Sciatic nerve (tissue), 2 donors: Measurements from ENCODE around the gene LAMTOR4. TPM values are rescaled to one million over a fixed set of nuclear protein-coding genes. Genes with fewer than 3 reads are reported as not detected.
"Not testable (repeated sequence)": the region's sequence is repeated elsewhere in the genome, so short reads cannot be mapped to it uniquely, and the experiment has no call there.

ENCODE experiments used
- ATAC-seq: fragments of 200-7000 bp; cut with Tn5 transposase; one replicate; pipeline ENCODE4 v1.9.1; 2020; ENCODE audit warnings: mild to moderate bottlenecking, moderate library complexity
- DNase-seq: peaks from one replicate; pipeline ENCODE4 v3.0.0-alpha.2; 2020; ENCODE audit warnings: low spot score
- intact Hi-C: fragments of 100-400 bp; cut with DNase I; formaldehyde crosslinking; loops from one replicate; pipeline ENCODE4 v1.14.2; 2022
- total RNA-seq: library from RNA; stranded (reverse); fragmentation: NEBNext Ultra II Directional; extraction: Animal tissue kit (Norgen Biotek cat#: 25700); gene quantifications from one replicate; pipeline ENCODE4 v1.2.1, GENCODE V29; 2021
- donor health status: DM: no; HTN: no; CAD: no.
- donor health status: DM: no; HTN: no; CAD: no.

The LAMTOR4 gene
- total RNA-seq, 1 donor from 2014 or later: 114 TPM

DNA sequence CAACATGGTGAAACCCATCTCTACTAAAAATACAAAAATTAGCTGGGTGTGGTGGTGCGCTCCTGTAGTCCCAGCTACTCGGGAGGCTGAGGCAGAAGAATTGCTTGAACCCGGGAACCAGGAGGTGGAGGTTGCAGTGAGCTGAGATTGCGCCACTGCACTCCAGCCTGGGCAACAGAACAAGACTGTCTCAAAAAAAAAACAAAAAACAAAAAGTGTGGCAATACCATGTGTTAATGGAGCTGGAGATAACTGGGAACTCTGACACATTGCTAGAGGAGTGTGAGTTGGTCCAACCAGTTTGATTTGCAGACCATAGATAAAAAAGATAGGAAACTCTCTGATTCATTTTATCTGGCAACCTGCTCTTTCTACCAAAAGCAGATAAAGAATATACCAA lies 2.4 kb upstream of the LAMTOR4 start:
- DNase-seq, intact Hi-C loops, ATAC-seq: not testable (repeated sequence)

DNA sequence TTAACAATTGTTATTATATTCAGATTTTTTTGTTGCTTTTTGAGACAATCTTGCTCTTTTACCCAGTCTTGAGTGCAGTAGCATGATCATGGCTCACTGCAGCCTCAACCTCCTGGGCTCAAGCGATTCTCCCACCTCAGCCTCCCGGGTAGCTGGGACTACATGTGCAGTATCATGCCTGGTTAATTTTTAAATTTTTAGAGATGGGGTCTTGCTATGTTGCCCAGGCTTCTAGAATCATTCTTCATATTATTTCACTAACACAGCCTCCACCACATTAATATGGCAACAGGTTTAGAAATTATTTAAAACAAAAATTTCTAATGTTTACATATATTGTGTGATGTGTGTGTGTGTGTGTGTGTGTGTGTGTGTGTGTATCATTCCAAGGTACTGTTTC lies 1.4 kb upstream of the LAMTOR4 start:
- ATAC-seq: no peak
- intact Hi-C loops: no loop called here
- DNase-seq: no peak

DNA sequence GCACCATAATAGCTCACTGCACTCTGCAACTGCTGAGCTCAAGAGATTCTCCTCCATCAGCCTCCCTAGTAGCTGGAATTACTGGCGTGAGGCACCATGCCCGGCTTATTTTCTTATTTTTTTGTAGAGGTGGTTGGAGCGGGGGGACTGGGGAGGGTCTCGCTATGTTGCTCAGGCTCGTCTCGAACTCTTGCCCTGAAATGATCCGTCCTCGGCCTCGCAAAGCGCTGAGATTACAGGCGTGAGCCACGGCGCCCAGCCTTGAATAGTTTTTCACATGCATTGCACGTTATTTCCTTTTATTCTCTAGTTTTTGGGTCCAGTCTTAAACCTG lies 526 bp upstream of the LAMTOR4 start:
- no peak for DNase-seq
- no peak for ATAC-seq
- intact Hi-C loops: no loop called here

DNA sequence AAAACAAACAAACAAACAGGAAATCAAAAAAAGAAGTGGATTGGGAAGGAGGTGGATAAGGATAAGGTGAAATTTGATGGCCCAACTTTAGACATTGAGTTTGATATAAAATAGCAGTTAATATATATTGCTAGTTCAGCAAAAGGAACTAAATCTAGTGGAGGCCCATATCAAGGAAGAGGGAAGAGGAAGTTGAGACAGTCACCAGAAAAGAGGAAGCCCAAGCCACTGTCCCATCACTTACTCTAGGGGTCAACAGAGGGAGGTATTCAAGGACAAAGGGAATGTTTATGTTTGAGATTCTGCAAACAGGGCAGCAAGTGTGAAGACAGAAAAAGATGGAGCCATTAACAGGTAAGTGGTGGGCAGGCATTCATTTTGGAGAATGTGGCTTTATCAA lies 3.7 kb downstream of the LAMTOR4 start:
- intact Hi-C loops: no loop called here
- ATAC-seq: no peak
- DNase-seq: no peak

DNA sequence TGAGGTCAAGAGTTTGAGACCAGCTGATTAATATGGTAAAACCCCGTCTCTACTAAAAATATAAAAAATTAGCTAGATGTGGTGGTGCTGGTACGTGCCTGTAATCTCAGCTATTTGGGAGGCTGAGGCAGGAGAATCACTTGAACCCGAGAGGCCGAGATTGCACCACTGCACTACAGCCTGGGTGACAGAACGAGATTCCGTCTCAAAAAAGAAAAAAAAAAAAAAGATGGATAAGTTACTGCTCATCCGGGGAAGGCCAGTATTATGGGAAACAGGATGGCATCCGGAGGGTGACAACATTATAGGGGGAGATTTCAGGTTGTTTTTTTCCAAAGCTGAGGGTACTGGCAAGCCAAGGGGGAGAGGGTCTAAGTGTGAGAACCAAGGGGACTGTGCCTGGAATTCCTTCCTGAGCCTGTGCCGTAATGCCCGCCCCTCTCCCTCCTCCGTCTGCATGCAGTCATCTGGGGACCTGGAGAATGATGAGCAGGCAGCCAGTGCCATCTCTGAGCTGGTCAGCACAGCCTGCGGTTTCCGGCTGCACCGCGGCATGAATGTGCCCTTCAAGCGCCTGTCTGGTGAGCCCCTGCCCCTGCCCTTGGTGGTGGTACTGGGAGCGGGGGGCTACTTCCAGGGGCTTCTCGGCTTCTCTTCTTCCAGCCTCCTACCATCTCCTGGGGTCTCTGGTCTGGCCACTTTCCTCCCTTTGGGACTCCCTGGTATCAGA lies 4.4 kb downstream of the LAMTOR4 start:
- no peak for ATAC-seq
- intact Hi-C loops: no loop called here
- DNase-seq: no peak

DNA sequence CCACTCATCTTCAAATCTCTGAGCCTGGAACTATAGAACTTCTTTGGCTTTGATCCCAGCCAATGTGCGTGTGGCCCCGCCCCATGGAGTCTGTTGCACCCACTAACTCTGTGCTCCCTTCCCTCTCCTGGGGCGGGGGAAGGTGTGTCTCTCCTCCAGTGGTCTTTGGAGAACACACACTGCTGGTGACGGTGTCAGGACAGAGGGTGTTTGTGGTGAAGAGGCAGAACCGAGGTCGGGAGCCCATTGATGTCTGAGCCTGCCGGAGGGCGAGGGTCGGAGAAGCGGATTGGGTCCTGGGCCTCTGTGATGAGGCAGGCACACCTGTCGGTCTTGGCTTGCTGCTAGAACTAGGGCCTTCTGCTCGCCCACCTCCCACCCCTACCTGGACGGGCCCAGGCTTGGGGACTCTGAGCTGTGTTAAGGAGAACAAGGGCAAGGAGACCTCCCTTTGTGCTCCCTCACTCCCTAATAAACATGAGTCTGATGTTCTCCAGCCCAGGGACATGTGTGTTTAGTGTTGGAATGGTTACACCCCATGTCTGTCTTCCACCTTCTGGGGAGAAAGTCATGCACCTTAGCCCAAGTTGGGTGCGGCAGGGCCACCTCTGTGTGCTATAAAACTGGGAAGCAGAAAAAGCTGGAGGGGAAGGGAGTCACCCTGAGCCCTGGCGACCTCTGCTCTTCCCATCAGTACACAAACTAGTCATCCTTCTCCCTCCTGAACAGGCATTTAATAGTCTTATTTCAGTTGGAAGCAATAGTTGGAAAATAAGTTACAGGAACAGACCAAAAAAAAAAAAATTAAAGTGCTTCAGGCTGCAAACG lies 5.2 kb downstream of the LAMTOR4 start:
- intact Hi-C loops: no loop called here
- DNase-seq (no peak), ATAC-seq (no peak)

DNA sequence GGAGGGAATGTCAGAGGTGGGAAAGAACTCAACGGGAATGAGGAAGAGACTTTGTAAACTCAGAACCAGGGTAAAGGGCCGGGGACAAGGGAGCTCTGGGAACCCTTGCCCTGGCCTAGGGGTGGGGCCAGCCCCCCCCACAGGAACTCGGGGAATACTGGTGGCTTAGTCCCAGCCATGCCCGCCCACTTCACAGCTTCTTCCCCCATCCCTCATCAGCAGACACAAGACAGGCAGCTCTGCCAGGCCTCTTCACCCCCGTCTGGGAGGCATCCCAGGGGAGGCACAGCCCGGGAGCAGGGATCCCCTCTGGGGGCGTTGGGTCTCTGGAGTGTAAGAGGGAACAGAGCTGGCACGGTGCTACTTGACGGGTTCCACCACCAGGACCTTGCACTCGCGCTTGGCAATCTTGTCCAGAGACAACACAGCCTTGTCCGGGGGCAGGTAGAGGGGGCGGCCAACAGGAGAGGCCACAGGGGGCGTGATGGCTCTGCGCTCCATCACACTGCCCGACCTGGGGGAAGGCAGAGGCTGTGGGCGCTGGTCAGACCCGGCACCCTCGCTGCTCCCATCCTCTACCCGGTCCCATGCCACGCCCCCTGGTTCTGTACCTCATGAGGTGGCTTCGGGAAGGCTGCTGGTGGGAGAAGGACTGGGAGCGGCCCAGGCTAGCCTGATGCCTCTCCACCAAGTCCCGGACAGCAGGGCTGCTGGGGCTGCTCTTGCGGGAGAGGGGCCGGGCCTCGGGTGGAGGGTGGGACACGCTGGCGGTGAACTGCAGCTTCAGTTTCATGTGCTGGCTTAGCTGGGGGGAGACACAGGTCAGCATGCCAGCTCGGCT lies 6.2 kb downstream of the LAMTOR4 start:
- no peak for ATAC-seq
- intact Hi-C loops: no loop called here
- no peak for DNase-seq

DNA sequence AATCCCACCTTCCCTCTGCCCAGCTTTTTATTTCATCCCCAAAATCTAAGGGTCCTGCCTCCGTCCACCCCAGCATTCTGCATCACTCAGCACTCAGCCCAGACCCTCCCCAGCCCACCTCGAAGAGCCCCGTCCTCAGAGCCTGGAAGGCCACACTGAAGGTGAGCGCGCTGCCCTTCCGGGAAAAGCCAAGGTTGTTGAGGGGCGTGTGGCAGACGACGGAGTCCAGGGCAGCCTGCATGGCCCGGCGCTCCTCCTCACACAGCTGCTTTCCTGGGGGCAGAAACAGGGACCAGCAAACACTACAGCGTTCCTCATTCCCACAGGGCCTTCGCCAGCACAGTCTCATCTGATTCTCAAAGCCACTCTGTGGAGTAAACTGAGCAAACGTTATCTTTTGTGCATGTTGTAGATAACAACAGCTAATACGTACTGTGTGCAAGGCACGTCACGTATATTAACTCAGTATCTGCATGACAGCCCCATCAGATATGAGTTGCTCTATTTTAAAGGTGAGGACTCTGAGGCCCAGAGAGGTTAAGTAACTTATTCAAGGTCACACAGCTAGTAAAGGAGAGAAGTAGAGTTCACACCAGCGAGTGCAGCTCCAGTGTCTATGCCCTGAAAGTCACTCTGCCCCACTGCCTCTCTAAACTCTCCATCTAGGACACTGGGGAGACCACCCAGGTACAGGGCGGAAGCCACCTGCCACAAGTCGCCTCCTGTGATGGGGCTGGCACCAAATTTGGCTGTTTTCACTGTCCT lies 7.0 kb downstream of the LAMTOR4 start:
- intact Hi-C loops: no loop called here
- ATAC-seq (no peak), DNase-seq (no peak)

DNA sequence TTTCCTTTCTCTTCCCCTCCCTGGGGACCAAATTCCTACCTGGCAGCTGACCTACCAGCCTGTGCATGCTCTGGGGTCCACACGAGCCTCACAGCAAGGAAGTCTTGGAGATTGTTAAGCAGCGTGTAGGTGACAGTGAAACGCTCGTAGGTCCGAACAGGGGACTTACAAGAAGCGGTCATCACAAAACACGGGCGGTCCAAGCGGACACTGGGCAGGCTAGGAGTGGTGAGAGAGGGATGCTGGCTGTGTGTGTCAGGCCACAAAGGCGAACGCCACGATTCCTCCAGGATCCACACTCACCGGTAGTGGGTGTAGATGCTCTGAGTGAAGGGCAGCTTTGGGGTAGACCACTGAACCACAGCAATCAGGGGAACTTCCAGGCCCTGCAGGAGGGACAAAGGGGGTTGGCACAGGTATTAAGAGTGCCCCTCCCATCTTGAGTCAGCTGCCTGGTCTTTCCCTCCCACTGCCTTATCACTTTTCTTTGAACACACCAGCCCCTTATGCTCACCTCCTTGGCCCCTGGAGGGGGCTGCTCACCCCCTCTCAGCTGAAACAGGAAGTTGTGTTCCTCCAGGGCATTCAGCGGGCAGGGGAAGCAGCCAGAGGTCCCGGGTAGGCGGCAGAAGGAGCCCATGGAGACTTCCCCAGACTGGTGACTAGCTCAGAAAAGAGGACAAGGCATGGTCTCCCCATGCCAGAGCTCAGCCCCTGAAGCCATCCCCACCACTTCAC lies 7.8 kb downstream of the LAMTOR4 start:
- intact Hi-C loops: no loop called here
- ATAC-seq (no peak), DNase-seq (no peak)

DNA sequence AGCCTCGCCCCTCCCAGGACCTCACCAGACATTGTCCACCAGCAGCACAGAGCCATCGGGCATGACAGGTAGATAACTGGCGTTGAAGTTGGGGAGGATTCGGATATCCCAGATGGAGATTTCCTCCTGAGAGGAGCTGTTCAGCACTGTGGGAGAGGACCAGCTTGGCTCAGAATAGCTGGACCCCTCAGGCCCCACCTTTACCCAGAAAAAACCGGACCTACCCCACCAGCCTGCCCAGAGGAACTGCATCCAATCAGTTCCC lies 8.3 kb downstream of the LAMTOR4 start:
- no peak for ATAC-seq
- intact Hi-C loops: no loop called here

DNA sequence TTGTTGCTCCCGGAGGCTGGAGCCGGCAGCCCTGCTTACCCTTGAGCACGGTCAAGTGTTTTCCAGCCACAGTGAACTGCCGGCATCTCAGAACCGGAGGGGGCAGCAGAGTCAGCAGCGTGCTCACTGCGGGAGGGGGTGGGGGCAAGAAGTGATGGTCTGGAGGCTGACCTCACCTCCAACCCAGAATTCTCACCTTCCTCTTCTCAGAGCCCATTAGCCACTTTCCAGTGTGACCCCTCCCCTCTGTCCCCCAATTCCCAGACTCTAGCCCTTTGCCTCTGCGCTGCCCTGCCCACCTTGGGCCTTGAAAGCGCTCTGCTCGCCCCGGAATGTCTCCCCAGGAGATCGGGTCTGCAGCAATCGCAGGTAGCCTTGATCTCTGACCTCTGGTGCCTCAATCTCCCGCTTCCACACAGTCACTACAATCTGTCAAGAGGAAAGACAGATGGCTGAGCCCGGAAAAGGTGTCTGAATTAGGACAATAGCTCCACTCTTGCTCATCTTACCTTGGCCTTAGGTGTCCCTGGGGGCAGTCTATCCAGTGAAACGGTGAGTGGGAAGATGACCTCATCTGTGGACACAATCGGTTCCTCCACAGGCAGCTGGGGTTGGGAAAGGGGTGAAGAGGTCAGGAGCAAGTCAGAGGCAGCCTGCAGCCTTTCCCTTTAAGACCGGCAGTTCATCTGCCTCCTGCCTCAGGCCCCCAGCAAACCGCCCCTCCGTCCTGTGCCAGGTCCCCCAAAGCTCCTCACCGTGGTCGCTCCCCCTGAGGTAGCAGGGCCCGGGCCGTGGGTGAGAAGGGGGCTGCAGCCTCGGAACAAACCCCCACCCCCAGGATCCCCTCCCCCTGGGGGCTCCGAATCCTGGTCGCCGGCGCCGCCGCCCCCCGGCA lies 8.9 kb downstream of the LAMTOR4 start:
- DNase-seq (no peak), ATAC-seq (no peak)
- intact Hi-C loops: no loop called here

More for the DNA sequence above, 8.3 kb downstream of the LAMTOR4 start:
- no peak for DNase-seq

DNA sequence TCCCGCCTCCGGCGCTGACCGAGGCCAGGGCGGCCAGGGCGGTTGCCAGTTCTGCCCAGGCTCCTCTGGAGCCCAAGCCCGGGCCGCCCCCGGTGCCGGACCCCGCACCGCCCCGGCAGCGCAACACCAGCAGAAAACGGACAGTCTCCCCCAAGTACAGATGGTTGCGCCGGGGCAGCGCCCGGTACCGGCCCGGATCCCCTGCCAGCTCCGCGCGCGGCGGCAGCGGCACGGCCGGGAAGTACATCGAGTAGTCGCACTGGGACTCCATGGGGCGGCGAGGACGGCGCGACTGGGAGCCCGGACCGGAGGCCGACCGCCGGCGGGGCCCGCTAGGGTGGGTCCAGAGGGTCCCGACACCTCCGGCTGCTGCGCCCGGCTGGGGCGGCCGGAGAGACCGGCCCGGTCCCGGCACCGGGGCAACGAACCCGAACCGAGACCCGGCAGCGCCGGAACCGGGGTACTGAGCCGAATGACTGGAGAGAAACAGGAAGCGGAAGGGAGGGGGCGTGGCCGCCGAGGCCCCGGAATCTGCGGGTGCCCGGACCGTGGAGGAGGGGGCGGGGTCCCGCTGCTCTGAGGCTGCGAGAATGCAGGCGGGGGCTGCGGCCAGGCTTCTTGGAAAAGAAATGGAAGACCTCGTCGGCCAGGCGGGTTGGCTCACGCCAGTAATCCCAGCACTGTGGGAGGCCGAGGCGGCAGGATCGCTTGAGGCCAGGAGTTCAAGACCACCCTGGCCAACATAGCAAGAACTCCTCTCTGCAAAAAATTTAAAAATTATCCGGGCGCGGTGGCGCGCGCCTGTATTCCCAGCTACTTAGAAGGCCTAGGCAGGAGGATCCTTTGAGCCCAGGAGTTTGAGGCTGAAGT lies 9.7 kb downstream of the LAMTOR4 start, which contains the start of gene TRAPPC14:
Gene TRAPPC14 (minus strand): TSS at position 495 of the 870 bp plus-strand sequence. CDS start 224 bp downstream, at position 271.
- peak; percentile 97 for DNase-seq
- peak; percentile 93 for ATAC-seq
- intact Hi-C loops: no loop called here

DNA sequence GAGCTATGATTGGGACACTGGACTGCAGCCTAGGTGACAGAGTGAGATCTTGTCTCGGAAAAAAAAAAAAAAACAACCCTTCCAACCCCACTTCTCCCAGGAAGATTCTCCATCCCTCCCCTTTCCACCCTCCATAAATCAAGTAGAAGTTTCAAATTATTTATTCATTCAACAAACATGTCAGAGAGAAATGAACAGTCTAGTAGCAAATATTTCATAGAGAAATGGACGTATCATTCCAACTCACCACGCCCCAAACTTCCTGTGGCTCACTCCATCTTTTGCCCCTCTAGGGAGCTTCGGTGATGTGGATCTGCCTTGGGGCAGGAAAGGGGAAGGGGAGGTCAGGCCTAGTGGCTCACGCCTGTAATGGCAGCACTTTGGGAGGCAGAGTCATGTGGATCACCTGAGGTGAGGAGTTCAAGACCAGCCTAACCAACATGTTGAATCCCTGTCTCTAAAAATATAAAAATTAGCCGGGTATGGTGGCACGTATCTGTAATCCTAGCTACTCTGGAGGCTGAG lies 10.4 kb downstream of the LAMTOR4 start:
- no peak for DNase-seq
- no peak for ATAC-seq
- intact Hi-C loops: no loop called here

DNA sequence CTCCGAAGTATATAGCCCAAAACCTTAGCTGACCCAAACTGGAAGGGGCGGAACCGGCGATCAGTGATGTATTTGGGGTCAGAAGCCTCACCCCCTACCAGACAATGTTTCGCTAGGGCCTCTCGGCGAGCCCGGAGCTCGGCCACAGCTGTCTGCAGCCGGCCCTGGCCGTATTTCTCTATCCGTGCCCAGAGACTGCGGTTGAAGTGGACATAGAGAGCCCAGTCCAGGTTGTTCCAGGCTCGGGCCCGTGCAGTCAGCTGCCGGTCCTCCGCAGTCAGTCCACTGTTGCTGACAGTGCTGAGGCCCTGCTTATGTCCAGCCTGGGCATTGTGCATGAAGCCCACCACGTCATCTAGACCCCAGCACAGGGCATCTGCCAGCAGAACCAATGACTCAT lies 11.3 kb downstream of the LAMTOR4 start:
- intact Hi-C loops: no loop called here
- ATAC-seq (no peak), DNase-seq (no peak)

DNA sequence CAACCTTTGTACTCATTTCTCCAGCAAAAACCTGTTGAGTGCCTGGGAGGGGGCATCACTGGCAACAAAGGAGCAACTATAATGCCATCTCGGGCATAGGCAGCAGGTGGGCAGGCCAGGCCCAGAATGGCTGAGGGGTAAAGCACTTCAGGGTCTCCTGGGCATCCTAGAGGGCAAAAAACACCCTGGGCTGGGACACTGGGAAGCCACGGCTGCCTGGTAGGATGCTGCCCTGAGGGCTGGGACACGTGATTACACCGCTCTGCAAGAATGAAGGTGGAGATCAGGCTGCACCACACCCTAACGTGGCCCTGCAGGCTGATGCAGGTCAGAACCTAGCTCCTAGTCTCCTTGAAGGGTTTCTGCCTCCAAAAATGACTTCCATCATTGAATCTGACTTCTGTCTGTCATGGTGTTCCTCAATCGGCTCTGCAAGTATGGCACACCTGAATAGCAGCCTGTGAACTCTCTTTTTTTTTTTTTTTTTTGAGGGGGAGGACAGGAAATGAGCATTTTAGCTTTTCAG lies 14.4 kb downstream of the LAMTOR4 start:
- intact Hi-C loops: no loop called here
- no peak for DNase-seq
- no peak for ATAC-seq

DNA sequence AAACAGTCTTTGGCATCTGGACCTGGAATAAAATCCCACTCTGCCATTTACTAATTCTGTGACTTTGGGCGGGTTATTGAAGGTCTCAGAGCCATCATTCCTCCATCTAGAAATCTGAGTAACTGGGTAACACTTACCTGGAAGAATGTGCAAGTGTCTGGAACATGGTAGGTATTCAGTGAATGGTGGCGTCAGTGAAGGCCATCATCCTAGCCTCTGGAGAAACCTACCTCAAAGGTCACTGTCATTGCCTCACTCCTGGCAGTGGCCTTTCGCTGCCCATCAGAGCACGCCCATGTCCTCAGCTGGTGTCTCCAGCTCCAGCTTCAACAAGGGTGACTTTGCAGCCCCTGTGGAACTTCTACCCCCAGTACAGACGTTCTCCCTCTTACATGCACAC lies 15.2 kb downstream of the LAMTOR4 start:
- DNase-seq: no peak
- intact Hi-C loops: no loop called here
- ATAC-seq: no peak
